ENCODE data around the gene RASA3. TPM values are rescaled to one million over a fixed set of nuclear protein-coding genes. Genes with fewer than 3 reads are reported as not detected.

RASA3 gene
- total RNA-seq, 5 donors from 2014 or later (not counting 1 experiment from before 2014, with no cell fraction given), result 223 to 267 (median 238) TPM

DNA sequence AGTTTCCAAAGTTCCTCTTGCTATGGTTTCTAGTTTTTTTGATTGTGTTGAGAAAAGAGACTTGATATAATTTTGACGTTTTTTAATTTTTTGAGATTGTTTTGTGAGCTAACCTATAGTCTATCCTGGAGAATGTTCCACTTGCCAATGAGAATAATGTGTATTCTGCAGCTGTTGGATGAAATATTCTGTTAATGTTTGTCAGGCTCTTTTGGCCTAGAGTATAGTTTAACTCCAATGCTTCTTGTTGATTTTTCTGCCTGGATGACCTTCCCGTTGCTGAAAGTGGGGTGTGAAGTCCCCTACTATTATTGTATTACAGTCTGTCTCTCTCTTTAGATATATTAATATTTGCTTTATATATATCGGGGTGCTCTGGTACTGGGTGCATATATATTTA lies 40.0 kb downstream of the RASA3 start:
- no peaks in the 10 kb centered on the region for H3K27me3 Mint-ChIP-seq
- peaks cover 0 to 56% of the 10 kb centered on the region in 2 experiments for H3K4me1 ChIP-seq (ENCODE audit: control insufficient read depth in 1 of 2, extremely low read depth in 1 of 2, insufficient read depth in 2 of 2, low read length in 2 of 2)
- ChIA-PET CTCF (no interaction called here), POLR2A (no interaction called here)
- H3K4me3 Mint-ChIP-seq, result no peak overlapping the region
- DNase-seq, result no peak
- H3K27me3 ChIP-seq (replicated peaks in 1 of 2; ENCODE audit: control insufficient read depth in 2 of 2, extremely low read depth in 1 of 2, insufficient read depth in 2 of 2, low read length in 1 of 2), result no peaks in the 10 kb centered on the region
- H3K4me1 Mint-ChIP-seq, result peaks cover 77 to 90% (median 81%) of the 10 kb centered on the region in 3 donors
- H3K27ac ChIP-seq (ENCODE audit: low read length), result no peak overlapping the region
- H3K27ac Mint-ChIP-seq, result peak overlapping the region; percentile 53 to 70
- H3K4me3 ChIP-seq (ENCODE audit: control insufficient read depth in 1 of 2, extremely low read depth in 1 of 2, low read length in 1 of 2), result no peak overlapping the region
- H3K9me3 ChIP-seq, result peaks cover 7% of the 10 kb centered on the region
- ATAC-seq (replicated peaks in 1 of 4), result no peak
- peaks cover 59% of the 10 kb centered on the region for H3K36me3 Mint-ChIP-seq
- peaks cover 4 to 32% of the 10 kb centered on the region in 2 donors for H3K36me3 ChIP-seq (ENCODE audit: control insufficient read depth in 2 of 2, extremely low read depth in 1 of 2, insufficient read depth in 1 of 2, low read length in 1 of 2)
- WGBS (ENCODE audit: insufficient coverage), result no CpG with 5 or more reads among the region's 3 CpGs
- H3K9me3 Mint-ChIP-seq, result peaks cover 16 to 28% (median 26%) of the 10 kb centered on the region in 3 donors

DNA sequence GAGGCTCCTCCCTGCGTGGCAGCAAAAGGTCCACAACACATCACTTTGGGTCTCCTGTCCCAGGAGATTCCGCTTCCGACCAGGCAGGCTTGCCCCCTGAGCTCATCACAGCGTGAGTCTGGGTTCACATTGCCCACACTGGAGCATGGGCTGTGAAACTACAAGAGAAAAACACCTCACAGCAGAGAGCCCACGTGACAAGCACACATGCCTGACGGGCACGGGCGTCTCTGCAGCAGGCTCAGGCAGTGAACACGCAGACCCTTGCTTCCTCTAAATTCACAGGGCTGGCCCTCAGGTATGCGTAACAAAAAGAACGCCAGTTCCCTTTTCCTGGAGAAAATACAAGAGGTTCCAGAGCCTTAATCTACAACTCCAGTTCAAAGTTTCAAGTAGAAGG lies 41.9 kb downstream of the RASA3 start:
- H3K27me3 Mint-ChIP-seq, result no peaks in the 10 kb centered on the region
- ATAC-seq (replicated peaks in 1 of 4) (peak in 1 of 4 experiments; percentile 15), DNase-seq (no peak)
- peak overlapping the region; percentile 70 to 72 for H3K27ac Mint-ChIP-seq
- H3K4me3 Mint-ChIP-seq, result peak overlapping the region in 1 of 3 donors; percentile 55
- H3K4me1 ChIP-seq (ENCODE audit: control insufficient read depth in 1 of 2, extremely low read depth in 1 of 2, insufficient read depth in 2 of 2, low read length in 2 of 2), result peaks cover 0 to 39% of the 10 kb centered on the region in 2 experiments
- no peak overlapping the region for H3K4me3 ChIP-seq (ENCODE audit: control insufficient read depth in 1 of 2, extremely low read depth in 1 of 2, low read length in 1 of 2)
- CTCF ChIA-PET, result no interaction called here
- POLR2A ChIA-PET, result interaction anchor here in 1 of 2 donors (1.1 kb wide), 1 partner anchor 19 kb away, joined by 3 read pairs; no protein-coding TSS in a partner anchor
- peaks cover 7 to 20% of the 10 kb centered on the region in 2 donors for H3K36me3 ChIP-seq (ENCODE audit: control insufficient read depth in 2 of 2, extremely low read depth in 1 of 2, insufficient read depth in 1 of 2, low read length in 1 of 2)
- H3K36me3 Mint-ChIP-seq, result peaks cover 45% of the 10 kb centered on the region
- H3K4me1 Mint-ChIP-seq, result peaks cover 57 to 70% (median 61%) of the 10 kb centered on the region in 3 donors
- peaks cover 16 to 28% (median 26%) of the 10 kb centered on the region in 3 donors for H3K9me3 Mint-ChIP-seq
- H3K27me3 ChIP-seq (replicated peaks in 1 of 2; ENCODE audit: control insufficient read depth in 2 of 2, extremely low read depth in 1 of 2, insufficient read depth in 2 of 2, low read length in 1 of 2), result no peaks in the 10 kb centered on the region
- H3K9me3 ChIP-seq, result peaks cover 7% of the 10 kb centered on the region
- WGBS (ENCODE audit: insufficient coverage), result 85% methylated on average over 8 of the region's 11 CpGs
- peak overlapping the region; percentile 22 for H3K27ac ChIP-seq (ENCODE audit: low read length)

DNA sequence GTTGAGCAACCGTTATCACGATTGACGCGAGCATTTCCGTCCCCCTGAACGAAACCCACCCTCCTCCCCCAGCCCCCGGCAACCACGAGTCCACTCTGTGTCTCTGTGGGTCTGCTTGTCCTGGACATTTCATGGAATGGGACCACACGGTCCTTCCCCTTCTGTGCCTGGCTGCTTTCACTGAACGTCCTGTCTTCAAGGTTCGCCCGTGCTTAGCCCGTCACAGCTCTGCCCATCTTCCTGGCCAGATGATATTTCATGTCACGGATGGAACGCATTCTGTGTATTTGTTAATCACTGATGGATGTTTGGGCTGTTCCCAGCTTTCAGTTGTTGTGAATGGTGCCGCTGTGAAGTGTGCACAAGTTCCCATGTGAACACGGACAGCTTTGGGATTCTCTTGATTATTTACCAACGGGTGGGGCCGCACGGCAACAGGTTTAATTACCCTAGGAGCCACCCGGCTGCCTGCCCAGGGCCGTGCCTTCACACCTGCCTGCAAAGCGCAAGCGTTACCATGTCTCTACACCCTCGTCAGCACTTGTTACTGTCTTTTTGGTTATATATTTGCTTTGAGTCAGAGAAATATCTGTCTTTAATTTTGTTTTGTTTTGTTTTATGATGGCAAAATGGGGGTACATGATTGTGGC lies 42.5 kb downstream of the RASA3 start:
- H3K9me3 Mint-ChIP-seq, result peaks cover 16 to 28% (median 26%) of the 10 kb centered on the region in 3 donors
- CTCF ChIA-PET, result no interaction called here

GRCh38 chr13:114089341-114089740 lies 43.1 kb downstream of the RASA3 start:
- H3K27ac ChIP-seq (ENCODE audit: low read length), result no peak overlapping the region
- DNase-seq (no peak), ATAC-seq (replicated peaks in 1 of 4) (no peak)
- peaks cover 46 to 59% (median 51%) of the 10 kb centered on the region in 3 donors for H3K4me1 Mint-ChIP-seq
- H3K9me3 Mint-ChIP-seq, result peaks cover 16 to 28% (median 26%) of the 10 kb centered on the region in 3 donors
- CTCF ChIA-PET, result no interaction called here
- H3K4me3 ChIP-seq (ENCODE audit: control insufficient read depth in 1 of 2, extremely low read depth in 1 of 2, low read length in 1 of 2), result no peak overlapping the region
- H3K36me3 Mint-ChIP-seq, result peaks cover 40% of the 10 kb centered on the region
- H3K9me3 ChIP-seq, result peaks cover 7% of the 10 kb centered on the region
- H3K4me3 Mint-ChIP-seq, result no peak overlapping the region
- no peak overlapping the region for H3K27ac Mint-ChIP-seq
- H3K36me3 ChIP-seq (ENCODE audit: control insufficient read depth in 2 of 2, extremely low read depth in 1 of 2, insufficient read depth in 1 of 2, low read length in 1 of 2), result peaks cover 7 to 20% of the 10 kb centered on the region in 2 donors
- H3K4me1 ChIP-seq (ENCODE audit: control insufficient read depth in 1 of 2, extremely low read depth in 1 of 2, insufficient read depth in 2 of 2, low read length in 2 of 2), result peaks cover 0 to 32% of the 10 kb centered on the region in 2 experiments
- POLR2A ChIA-PET, result no interaction called here
- WGBS (ENCODE audit: insufficient coverage), result 95% methylated on average over 15 of the region's 15 CpGs
- H3K27me3 Mint-ChIP-seq, result no peaks in the 10 kb centered on the region
- H3K27me3 ChIP-seq (replicated peaks in 1 of 2; ENCODE audit: control insufficient read depth in 2 of 2, extremely low read depth in 1 of 2, insufficient read depth in 2 of 2, low read length in 1 of 2), result no peaks in the 10 kb centered on the region

More for the DNA sequence above, 42.5 kb downstream of the RASA3 start:
- POLR2A ChIA-PET, result no interaction called here
- H3K27ac Mint-ChIP-seq, result peak overlapping the region; percentile 70 to 72
- Histone ChIP-seq H3K27me3 (replicated peaks in 1 of 2; ENCODE audit: control insufficient read depth in 2 of 2, extremely low read depth in 1 of 2, insufficient read depth in 2 of 2, low read length in 1 of 2) (no peaks in the 10 kb centered on the region), H3K27ac (ENCODE audit: low read length) (no peak overlapping the region), H3K36me3 (ENCODE audit: control insufficient read depth in 2 of 2, extremely low read depth in 1 of 2, insufficient read depth in 1 of 2, low read length in 1 of 2) (peaks cover 7 to 20% of the 10 kb centered on the region in 2 donors), H3K4me1 (ENCODE audit: control insufficient read depth in 1 of 2, extremely low read depth in 1 of 2, insufficient read depth in 2 of 2, low read length in 2 of 2) (peaks cover 0 to 35% of the 10 kb centered on the region in 2 experiments), H3K9me3 (peaks cover 7% of the 10 kb centered on the region), H3K4me3 (ENCODE audit: control insufficient read depth in 1 of 2, extremely low read depth in 1 of 2, low read length in 1 of 2) (no peak overlapping the region)
- peaks cover 41% of the 10 kb centered on the region for H3K36me3 Mint-ChIP-seq
- WGBS (ENCODE audit: insufficient coverage), result 97% methylated on average over 20 of the region's 25 CpGs
- peaks cover 51 to 64% (median 55%) of the 10 kb centered on the region in 3 donors for H3K4me1 Mint-ChIP-seq
- H3K27me3 Mint-ChIP-seq, result no peaks in the 10 kb centered on the region
- no peak for DNase-seq
- H3K4me3 Mint-ChIP-seq, result peak overlapping the region in 1 of 3 donors; percentile 55
- no peak for ATAC-seq (replicated peaks in 1 of 4)

GRCh38 chr13:114088863-114089262 lies 43.6 kb downstream of the RASA3 start:
- H3K4me3 ChIP-seq (ENCODE audit: control insufficient read depth in 1 of 2, extremely low read depth in 1 of 2, low read length in 1 of 2), result no peak overlapping the region
- H3K27me3 ChIP-seq (replicated peaks in 1 of 2; ENCODE audit: control insufficient read depth in 2 of 2, extremely low read depth in 1 of 2, insufficient read depth in 2 of 2, low read length in 1 of 2), result no peaks in the 10 kb centered on the region
- Mint-ChIP-seq H3K4me1 (peaks cover 42 to 54% (median 46%) of the 10 kb centered on the region in 3 donors), H3K27me3 (no peaks in the 10 kb centered on the region), H3K36me3 (peaks cover 35% of the 10 kb centered on the region), H3K27ac (peak overlapping the region in 1 of 2 donors; percentile 19), H3K9me3 (peaks cover 15 to 24% (median 23%) of the 10 kb centered on the region in 3 donors), H3K4me3 (no peak overlapping the region)
- DNase-seq, result peak in 1 of 35 experiments; percentile 4
- CTCF ChIA-PET, result no interaction called here
- ATAC-seq (replicated peaks in 1 of 4), result no peak
- H3K27ac ChIP-seq (ENCODE audit: low read length), result no peak overlapping the region
- POLR2A ChIA-PET, result no interaction called here
- peaks cover 7 to 20% of the 10 kb centered on the region in 2 donors for H3K36me3 ChIP-seq (ENCODE audit: control insufficient read depth in 2 of 2, extremely low read depth in 1 of 2, insufficient read depth in 1 of 2, low read length in 1 of 2)
- 90% methylated on average over 3 of the region's 7 CpGs for WGBS (ENCODE audit: insufficient coverage)
- H3K9me3 ChIP-seq, result peaks cover 4% of the 10 kb centered on the region
- peaks cover 0 to 32% of the 10 kb centered on the region in 2 experiments for H3K4me1 ChIP-seq (ENCODE audit: control insufficient read depth in 1 of 2, extremely low read depth in 1 of 2, insufficient read depth in 2 of 2, low read length in 2 of 2)

DNA sequence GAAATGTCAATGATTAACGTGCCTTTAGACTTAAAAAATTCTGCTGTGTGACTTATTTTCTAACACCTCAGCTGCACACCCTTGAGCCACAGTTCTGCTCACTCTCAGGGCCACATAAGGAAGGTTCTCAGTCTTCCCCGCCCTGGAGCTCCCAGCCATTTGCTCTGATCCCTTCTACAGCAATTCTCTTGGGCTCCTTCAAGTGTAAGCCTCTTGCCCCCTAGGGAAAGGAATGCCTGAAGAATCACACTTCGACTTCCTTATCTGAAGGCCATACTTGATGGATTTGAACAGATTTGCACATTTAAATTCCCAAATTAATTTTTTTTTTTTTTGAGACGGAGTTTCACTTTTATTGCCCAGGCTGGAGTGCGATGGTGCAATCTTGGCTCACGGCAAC lies 44.2 kb downstream of the RASA3 start:
- POLR2A ChIA-PET, result no interaction called here
- peaks cover 7 to 21% of the 10 kb centered on the region in 2 donors for H3K36me3 ChIP-seq (ENCODE audit: control insufficient read depth in 2 of 2, extremely low read depth in 1 of 2, insufficient read depth in 1 of 2, low read length in 1 of 2)
- no peak overlapping the region for H3K4me3 ChIP-seq (ENCODE audit: control insufficient read depth in 1 of 2, extremely low read depth in 1 of 2, low read length in 1 of 2)
- no peaks in the 10 kb centered on the region for H3K27me3 ChIP-seq (replicated peaks in 1 of 2; ENCODE audit: control insufficient read depth in 2 of 2, extremely low read depth in 1 of 2, insufficient read depth in 2 of 2, low read length in 1 of 2)
- no peak overlapping the region for H3K27ac Mint-ChIP-seq
- peaks cover 29% of the 10 kb centered on the region for H3K36me3 Mint-ChIP-seq
- CTCF ChIA-PET, result no interaction called here
- H3K27me3 Mint-ChIP-seq, result no peaks in the 10 kb centered on the region
- H3K9me3 ChIP-seq, result peaks cover 4% of the 10 kb centered on the region
- peak in 1 of 4 experiments; percentile 37 for ATAC-seq (replicated peaks in 1 of 4)
- H3K9me3 Mint-ChIP-seq, result peaks cover 9 to 18% (median 16%) of the 10 kb centered on the region in 3 donors
- no peak for DNase-seq
- 97% methylated on average over 5 of the region's 6 CpGs for WGBS (ENCODE audit: insufficient coverage)
- H3K4me3 Mint-ChIP-seq, result no peak overlapping the region
- H3K4me1 Mint-ChIP-seq, result peaks cover 36 to 48% (median 40%) of the 10 kb centered on the region in 3 donors
- H3K4me1 ChIP-seq (ENCODE audit: control insufficient read depth in 1 of 2, extremely low read depth in 1 of 2, insufficient read depth in 2 of 2, low read length in 2 of 2), result peaks cover 0 to 34% of the 10 kb centered on the region in 2 experiments
- no peak overlapping the region for H3K27ac ChIP-seq (ENCODE audit: low read length)
